Peyer's patch (tissue), 4 donors: ENCODE data around the gene AGPAT2.

Experiments
- CTCF ChIP-seq, 6 experiments: fragments of 450-650 bp in 4 of 6; fragments of 200-600 bp in 2 of 6; sonication (generic) in 1 of 6; IDR thresholded peaks; one replicate each; pipeline ENCODE4 v1.5.1; 2017 to 2019; ENCODE audit warnings: antibody characterized with exemption in 6 of 6, mild to moderate bottlenecking in 3 of 6, moderate library complexity in 1 of 6
- POLR2A ChIP-seq, 2 donors: fragments of 450-650 bp; IDR thresholded peaks; one replicate each; pipeline ENCODE4 v1.5.1; 2017; ENCODE audit warnings: antibody characterized with exemption in 2 of 2, mild to moderate bottlenecking in 2 of 2, moderate library complexity in 2 of 2

GRCh38 chr9:136669791-136670464 is 17.3 kb downstream of the AGPAT2 start:
- TF ChIP-seq CTCF (IDR thresholded peaks at IDR 0.05) (no peak), POLR2A (IDR thresholded peaks at IDR 0.05) (no peak)
